NCI-H345 (cell line): ENCODE data around the gene CHRNG.

ENCODE experiments used
- DNase-seq: peaks from one replicate; lab custom pipeline; 2025; lab: John Stamatoyannopoulos, UW

CHRNG gene

GRCh38 chr2:232539298-232540231, at the start of gene CHRNG:
CHRNG (plus strand) TSS chr2:232539692; CDS start chr2:232539748, 56 bp downstream.
- no peak for DNase-seq

- DNase-seq = no peak
These were observed 49.0 kb upstream of the CHRNG start for GRCh38 chr2:232490221-232491138.

GRCh38 chr2:232491139-232491780, 48.2 kb upstream of the CHRNG start:
- no peak for DNase-seq

GRCh38 chr2:232492236-232492848, 47.1 kb upstream of the CHRNG start:
- no peak for DNase-seq

- DNase-seq = no peak
These were observed 46.4 kb upstream of the CHRNG start for GRCh38 chr2:232492963-232493700.

- DNase-seq = no peak
These were observed 45.6 kb upstream of the CHRNG start for GRCh38 chr2:232493701-232494474.

- DNase-seq = no peak
These were observed 45.0 kb upstream of the CHRNG start for GRCh38 chr2:232494542-232494941.

- DNase-seq = no peak
These were observed 44.2 kb upstream of the CHRNG start for GRCh38 chr2:232495292-232495691.

- no peak for DNase-seq
These were observed 42.8 kb upstream of the CHRNG start for GRCh38 chr2:232496501-232497270.

- no peak for DNase-seq
These were observed 42.1 kb upstream of the CHRNG start for GRCh38 chr2:232497348-232497747.

GRCh38 chr2:232498452-232498851, 41.0 kb upstream of the CHRNG start:
- no peak for DNase-seq

- DNase-seq = no peak
These were observed 38.1 kb upstream of the CHRNG start for GRCh38 chr2:232501331-232501771.

- DNase-seq = no peak
These were observed 37.6 kb upstream of the CHRNG start for GRCh38 chr2:232501794-232502390.

- peak; percentile 40 for DNase-seq
These were observed 37.0 kb upstream of the CHRNG start for GRCh38 chr2:232502511-232502910.

- peak; percentile 41 for DNase-seq
These were observed 36.3 kb upstream of the CHRNG start for GRCh38 chr2:232502911-232503808.

- DNase-seq = no peak
These were observed 35.6 kb upstream of the CHRNG start for GRCh38 chr2:232503809-232504323.

- peak; percentile 46 for DNase-seq
These were observed 35.1 kb upstream of the CHRNG start for GRCh38 chr2:232504438-232504837.

- no peak for DNase-seq
These were observed 33.6 kb upstream of the CHRNG start for GRCh38 chr2:232505856-232506255.
